ENCODE results near the gene CTNND2.
"Not testable (repeated sequence)": the region's sequence is repeated elsewhere in the genome, so short reads cannot be mapped to it uniquely, and the experiment has no call there.

CTNND2 gene

GRCh38 chr5:11009576-11009975, 894.7 kb downstream of the CTNND2 start:
- no peak for DNase-seq

- no peak for DNase-seq
Measured at GRCh38 chr5:11007269-11007870, 896.9 kb downstream of the CTNND2 start.

- not testable (repeated sequence) for DNase-seq
Measured at GRCh38 chr5:11004523-11004922, 899.7 kb downstream of the CTNND2 start.

GRCh38 chr5:11000515-11001353, 903.5 kb downstream of the CTNND2 start:
- no peak for DNase-seq

DNA sequence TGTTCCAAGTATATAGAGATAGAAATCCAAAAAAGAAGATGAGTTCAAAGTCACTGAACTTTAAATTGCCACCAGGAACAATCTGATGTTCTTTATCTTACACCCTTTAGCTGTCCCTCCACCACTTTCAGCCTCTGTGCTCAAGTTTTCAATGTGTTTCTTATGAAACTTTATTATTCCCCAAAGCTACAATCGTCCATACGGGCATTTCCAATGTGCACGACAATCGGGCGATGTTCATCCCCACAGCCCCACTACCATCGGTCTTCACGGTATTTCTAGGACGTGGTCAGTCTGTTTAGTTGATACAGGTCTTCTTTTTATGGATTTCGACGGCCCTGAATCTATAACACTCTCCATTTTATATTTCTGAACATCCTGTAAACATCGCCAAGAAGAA, 904.5 kb downstream of the CTNND2 start:
- no peak for DNase-seq

GRCh38 chr5:10995891-10996290, 908.4 kb downstream of the CTNND2 start:
- no peak for DNase-seq

- DNase-seq = no peak
Measured at GRCh38 chr5:10994091-10994986, 909.9 kb downstream of the CTNND2 start.

- DNase-seq = no peak
Measured at GRCh38 chr5:10990634-10991033, 913.6 kb downstream of the CTNND2 start.

- DNase-seq = no peak
Measured at GRCh38 chr5:10989577-10990263, 914.5 kb downstream of the CTNND2 start.

GRCh38 chr5:10988622-10989021, 915.6 kb downstream of the CTNND2 start:
- DNase-seq = no peak

DNA sequence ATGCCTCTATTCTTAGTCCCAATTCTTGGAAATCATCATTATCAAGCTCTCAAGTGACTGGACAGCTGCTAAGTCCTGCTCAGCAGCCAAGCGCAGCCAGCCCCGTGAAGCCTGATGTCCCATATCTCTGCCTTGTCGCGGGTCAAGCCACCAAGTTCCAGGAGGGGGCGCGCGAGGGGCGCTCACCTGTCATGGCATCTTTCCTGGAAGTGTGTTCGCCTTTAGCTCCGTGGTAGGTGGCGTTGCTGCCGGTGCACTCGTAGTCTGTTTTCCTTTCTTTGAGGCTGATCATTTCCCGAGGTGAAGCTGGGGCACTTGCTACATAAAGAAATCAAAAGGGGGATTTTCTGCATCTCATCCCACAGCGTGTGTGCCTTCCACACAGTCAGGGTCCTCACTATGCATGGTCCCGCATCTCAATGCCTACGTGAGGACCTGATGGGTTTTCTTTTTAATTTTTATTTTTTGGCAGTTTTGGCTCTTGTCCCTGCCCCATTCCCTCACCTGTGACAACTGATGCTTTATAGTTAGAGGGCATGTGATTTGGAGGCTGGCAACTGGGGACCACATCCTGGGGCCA, 916.2 kb downstream of the CTNND2 start:
- peak; percentile 86 for DNase-seq

DNA sequence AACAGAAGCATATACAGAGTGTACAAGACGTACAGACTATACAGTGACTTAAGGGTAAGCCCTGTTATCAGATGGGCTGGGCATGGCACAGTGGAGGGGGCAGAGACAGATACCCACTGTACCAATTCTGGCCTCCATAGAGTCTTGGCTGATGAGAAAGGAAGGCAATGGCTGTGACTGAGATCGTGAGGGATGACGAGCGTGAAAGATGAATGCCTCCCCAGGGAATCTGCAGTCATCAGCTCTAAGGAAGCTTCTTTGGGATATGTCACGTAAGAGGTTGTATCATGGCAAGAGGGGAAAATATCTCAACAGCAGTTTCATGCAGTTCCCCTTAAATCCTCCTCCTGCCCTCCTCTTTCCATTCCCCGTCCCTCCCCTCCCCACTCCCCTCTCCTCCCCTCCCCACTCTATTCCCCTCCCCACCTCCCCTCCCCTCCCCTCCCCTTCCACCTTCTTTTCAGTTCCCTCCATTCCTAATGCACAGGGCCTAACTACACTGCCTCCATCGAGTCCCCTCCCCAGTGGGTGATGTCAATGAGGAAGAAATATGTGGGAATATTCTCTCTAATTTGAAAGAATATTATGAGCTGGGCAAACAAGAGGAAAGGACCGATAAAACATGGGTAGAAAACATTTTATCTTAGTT, 916.8 kb downstream of the CTNND2 start:
- DNase-seq = no peak

GRCh38 chr5:10985721-10986110, 918.5 kb downstream of the CTNND2 start:
- no peak for DNase-seq

- no peak for DNase-seq
Measured at GRCh38 chr5:10985091-10985720, 919.0 kb downstream of the CTNND2 start.

GRCh38 chr5:10984021-10984715, 920.1 kb downstream of the CTNND2 start:
- no peak for DNase-seq

GRCh38 chr5:10982626-10983025, 921.6 kb downstream of the CTNND2 start:
- no peak for DNase-seq

DNA sequence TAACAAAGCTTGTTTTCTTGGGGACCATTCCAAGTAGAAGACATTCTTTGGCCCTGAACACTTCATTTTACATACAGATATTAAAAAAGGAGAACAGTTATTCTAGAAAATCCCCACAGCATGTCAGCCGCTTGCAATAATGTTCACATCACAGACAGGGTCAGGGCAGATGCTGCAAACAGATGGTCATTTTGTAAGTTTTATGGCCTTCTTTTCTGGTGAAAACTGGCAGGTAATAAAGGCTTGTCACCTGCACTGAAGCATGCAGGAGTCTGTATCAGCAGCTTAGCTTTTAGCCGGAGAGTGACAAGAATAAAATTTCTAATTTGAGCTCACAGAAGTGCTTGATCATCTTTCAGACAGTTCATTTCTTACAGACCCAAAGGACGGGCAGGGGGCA, 922.3 kb downstream of the CTNND2 start:
- no peak for DNase-seq

GRCh38 chr5:10977011-10977410, 927.2 kb downstream of the CTNND2 start:
- DNase-seq = no peak

DNA sequence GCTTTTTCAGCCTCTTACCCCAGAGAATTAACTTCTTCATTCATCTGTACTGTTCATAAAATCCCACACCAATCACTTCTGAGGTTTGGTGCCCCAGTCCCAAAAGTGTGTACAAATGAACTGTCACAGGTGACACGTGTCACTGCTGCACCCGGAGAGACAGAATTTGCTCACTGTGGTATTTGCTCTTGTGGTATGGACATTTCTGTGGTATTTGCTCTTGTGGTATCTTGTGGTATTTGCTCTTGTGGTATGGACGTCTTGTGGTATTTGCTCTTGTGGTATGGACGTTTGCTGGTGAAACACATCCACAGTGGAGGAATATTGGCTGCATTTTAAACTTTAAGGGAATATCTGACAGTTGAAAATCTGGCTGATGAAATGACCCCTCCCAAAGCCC, 928.3 kb downstream of the CTNND2 start:
- no peak for DNase-seq

- no peak for DNase-seq
Measured at GRCh38 chr5:10974850-10975249, 929.4 kb downstream of the CTNND2 start.

DNA sequence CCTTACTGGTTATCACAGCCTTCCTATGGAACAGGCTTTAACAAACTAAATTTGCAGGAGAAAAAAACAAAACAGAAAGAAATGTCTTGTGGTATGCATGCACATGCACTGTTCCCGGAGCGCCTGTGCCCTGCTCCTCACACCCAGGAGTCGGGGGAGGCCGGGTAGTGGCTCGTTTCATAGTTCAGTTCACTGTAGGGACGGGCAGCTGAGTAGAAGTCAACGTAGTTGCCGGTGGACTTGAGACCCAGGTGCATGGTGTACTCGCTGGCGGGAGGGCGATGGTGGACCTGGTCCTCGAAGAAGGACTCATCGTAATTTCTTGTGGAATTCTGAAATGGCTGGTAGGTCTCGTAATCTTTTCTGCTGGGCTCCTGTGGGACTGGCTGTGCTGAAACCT, 930.9 kb downstream of the CTNND2 start:
- no peak for DNase-seq
